DMS153 treated with DMSO at 0.1 percent for 48 hours (cell line): ENCODE measurements around the gene TRIM3.

Source experiments
- DNase-seq: peaks from one replicate; lab custom pipeline; 2025; ENCODE audit not compliant: unreplicated experiment; lab: John Stamatoyannopoulos, UW

TRIM3 gene

GRCh38 chr11:6481012-6481923 is 7.5 kb upstream of the TRIM3 start, which contains the start of the genes ARFIP2 and TIMM10B:
Gene ARFIP2, minus strand, starts transcription at chr11:6481331. Its CDS starts 910 bp downstream, at chr11:6480421.
Gene TIMM10B, plus strand, starts transcription at chr11:6481501. Its CDS starts 16 bp downstream, at chr11:6481517.
- DNase-seq: peak; percentile 87

- no peak for DNase-seq
These were observed 6.7 kb upstream of the TRIM3 start for GRCh38 chr11:6480299-6480914.

GRCh38 chr11:6476571-6476970 is 2.8 kb upstream of the TRIM3 start:
- DNase-seq: no peak

GRCh38 chr11:6475936-6476335 is 2.2 kb upstream of the TRIM3 start:
- DNase-seq: peak; percentile 26

GRCh38 chr11:6474806-6475500 is 1.2 kb upstream of the TRIM3 start:
- DNase-seq: no peak

GRCh38 chr11:6474413-6474792 is 662 bp upstream of the TRIM3 start:
- DNase-seq: no peak

- no peak for DNase-seq
These were observed 807 bp downstream of the TRIM3 start for GRCh38 chr11:6472934-6473333.

- DNase-seq: no peak
These were observed 4.1 kb downstream of the TRIM3 start for GRCh38 chr11:6469599-6469998.

GRCh38 chr11:6468712-6469495 is 4.8 kb downstream of the TRIM3 start:
- DNase-seq: peak; percentile 85

GRCh38 chr11:6459099-6459450 is 14.7 kb downstream of the TRIM3 start:
- no peak for DNase-seq

GRCh38 chr11:6458352-6459098 is 15.2 kb downstream of the TRIM3 start:
- no peak for DNase-seq

GRCh38 chr11:6457581-6458320 is 16.0 kb downstream of the TRIM3 start:
- no peak for DNase-seq

GRCh38 chr11:6456361-6457073 is 17.2 kb downstream of the TRIM3 start:
- no peak for DNase-seq

GRCh38 chr11:6455070-6455469 is 18.7 kb downstream of the TRIM3 start:
- DNase-seq: no peak

GRCh38 chr11:6453152-6453551 is 20.6 kb downstream of the TRIM3 start:
- DNase-seq: no peak

- no peak for DNase-seq
These were observed 21.5 kb downstream of the TRIM3 start for GRCh38 chr11:6452219-6452618.

GRCh38 chr11:6448574-6448973 is 25.2 kb downstream of the TRIM3 start:
- no peak for DNase-seq

GRCh38 chr11:6443269-6444003 is 30.3 kb downstream of the TRIM3 start:
- no peak for DNase-seq
